GM06990 (cell line): Measurements from ENCODE around the gene FAM76B.

ENCODE experiments used
- DNase-seq: peaks from one replicate; pipeline ENCODE4 v3.0.0-alpha.2; 2011; ENCODE audit not compliant: insufficient read length; ENCODE audit errors: extremely low read depth
- H3K27me3 ChIP-seq: replicated peaks from 2 replicates; pipeline ENCODE4 v1.6.0; 2011; ENCODE audit warnings: low read length; ENCODE audit not compliant: control insufficient read depth, insufficient read depth
- H3K36me3 ChIP-seq: 2 replicates; pipeline ENCODE4 v1.5.1; 2011; ENCODE audit warnings: low read length; ENCODE audit not compliant: control insufficient read depth, insufficient read depth
- H3K4me3 ChIP-seq: replicated peaks from 2 replicates; pipeline ENCODE4 v1.5.1; 2011; ENCODE audit warnings: low read depth, mild to moderate bottlenecking, control low read depth, low read length
- CTCF ChIP-seq: IDR thresholded peaks from 2 replicates; pipeline ENCODE4 v1.5.1; 2011; ENCODE audit warnings: low read length, control low read depth, mild to moderate bottlenecking, inconsistent platforms; ENCODE audit not compliant: insufficient read depth, poor library complexity, severe bottlenecking

The FAM76B gene

GRCh38 chr11:95805869-95806268 lies 16.3 kb upstream of the FAM76B start:
- no peaks in the 10 kb centered on the region; the same call in 1 of the 2 replicates for H3K36me3 ChIP-seq
- DNase-seq = no peak
- no peak for TF ChIP-seq CTCF
- no peaks in the 10 kb centered on the region for H3K27me3 ChIP-seq
- H3K4me3 ChIP-seq = no peak overlapping the region

GRCh38 chr11:95803973-95804372 lies 14.4 kb upstream of the FAM76B start:
- no peak for TF ChIP-seq CTCF
- Histone ChIP-seq H3K4me3 (no peak overlapping the region), H3K36me3 (no peaks in the 10 kb centered on the region; the same call in 1 of the 2 replicates), H3K27me3 (no peaks in the 10 kb centered on the region)
- DNase-seq = no peak

- Histone ChIP-seq H3K36me3 (no peaks in the 10 kb centered on the region; the same call in 1 of the 2 replicates), H3K27me3 (no peaks in the 10 kb centered on the region), H3K4me3 (no peak overlapping the region)
- TF ChIP-seq CTCF = no peak
- no peak for DNase-seq
Observed at GRCh38 chr11:95802806-95803205, 13.2 kb upstream of the FAM76B start.

- Histone ChIP-seq H3K36me3 (no peaks in the 10 kb centered on the region), H3K27me3 (no peaks in the 10 kb centered on the region), H3K4me3 (no peak overlapping the region)
- DNase-seq = no peak
- no peak for TF ChIP-seq CTCF
Observed at GRCh38 chr11:95800438-95800837, 10.9 kb upstream of the FAM76B start.

GRCh38 chr11:95799546-95799945 lies 10.0 kb upstream of the FAM76B start:
- no peak for TF ChIP-seq CTCF
- H3K36me3 ChIP-seq = no peaks in the 10 kb centered on the region
- no peak overlapping the region for H3K4me3 ChIP-seq
- no peak for DNase-seq
- no peaks in the 10 kb centered on the region for H3K27me3 ChIP-seq

- no peak overlapping the region for H3K4me3 ChIP-seq
- DNase-seq = no peak
Observed at GRCh38 chr11:95796501-95796900, 6.9 kb upstream of the FAM76B start.

More at GRCh38 chr11:95796501-95796900, 6.9 kb upstream of the FAM76B start:
- Histone ChIP-seq H3K27me3 (no peaks in the 10 kb centered on the region), H3K36me3 (no peaks in the 10 kb centered on the region)
- TF ChIP-seq CTCF = no peak
